H54 (cell line): ENCODE results near the gene TREML1.

ENCODE experiments used
- DNase-seq: peaks from one replicate; pipeline ENCODE4 v3.0.0; 2011; ENCODE audit warnings: low spot score, mixed read lengths; ENCODE audit not compliant: insufficient read length
- FAIRE-seq: peaks from 3 replicates; lab custom pipeline; 2011; peaks lifted over from hg19 to GRCh38; lab: Jason Lieb, UNC
- POLR2A ChIP-seq: IDR thresholded peaks from 2 replicates; pipeline ENCODE4 v1.6.1; 2011; ENCODE audit warnings: low read depth, mild to moderate bottlenecking, low read length

Gene TREML1

GRCh38 chr6:41187924-41188886 lies 34.1 kb upstream of the TREML1 start:
- FAIRE-seq, result no peak
- DNase-seq, result no peak
- no peak for TF ChIP-seq POLR2A

GRCh38 chr6:41186031-41186562 lies 31.9 kb upstream of the TREML1 start:
- DNase-seq, result no peak
- no peak for TF ChIP-seq POLR2A
- no peak for FAIRE-seq

DNA sequence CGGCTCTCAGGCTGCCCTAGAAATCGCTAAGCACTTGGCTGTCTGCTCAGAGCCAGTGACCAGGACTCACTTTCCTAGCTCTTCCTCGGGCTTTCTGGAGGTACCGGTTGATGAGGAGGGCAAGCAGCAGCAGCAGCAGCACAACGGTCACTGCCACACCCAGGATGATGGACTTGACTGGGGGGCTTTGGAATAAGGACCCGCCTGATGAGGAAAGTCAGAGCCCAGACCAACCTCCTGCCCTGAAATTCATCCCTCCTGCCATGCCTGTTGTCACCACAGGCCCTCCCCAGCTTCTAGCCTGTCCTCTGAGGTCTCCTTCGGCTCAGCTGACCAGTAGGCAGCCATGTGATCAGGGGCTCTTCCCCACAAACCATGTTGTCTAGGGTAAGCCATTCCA lies 30.6 kb upstream of the TREML1 start:
- no peak for FAIRE-seq
- no peak for DNase-seq
- no peak for TF ChIP-seq POLR2A

- DNase-seq (peak; percentile 36), FAIRE-seq (no peak)
- TF ChIP-seq POLR2A, result no peak
These were observed 28.2 kb upstream of the TREML1 start for GRCh38 chr6:41182069-41183034.

DNA sequence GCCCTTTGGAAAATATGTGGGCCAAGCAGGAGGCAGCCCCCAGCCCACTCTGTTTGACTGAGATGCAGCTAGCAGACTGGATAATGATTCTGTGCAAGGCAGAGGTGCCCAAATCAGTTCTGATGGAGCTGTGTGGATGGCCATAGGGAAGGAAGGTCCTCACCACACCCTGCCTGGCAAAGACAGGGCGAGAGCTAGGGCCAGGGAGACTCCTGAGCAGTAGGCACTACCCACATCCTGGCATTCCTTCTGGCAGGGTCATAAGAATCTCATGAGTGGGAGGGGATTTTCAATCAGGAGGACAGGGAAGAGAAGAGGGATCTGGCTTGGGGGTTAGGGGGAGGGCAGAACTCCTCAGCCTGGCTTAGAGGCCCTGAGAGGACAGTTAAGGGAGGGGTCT lies 27.4 kb upstream of the TREML1 start:
- DNase-seq (no peak), FAIRE-seq (no peak)
- no peak for TF ChIP-seq POLR2A

DNA sequence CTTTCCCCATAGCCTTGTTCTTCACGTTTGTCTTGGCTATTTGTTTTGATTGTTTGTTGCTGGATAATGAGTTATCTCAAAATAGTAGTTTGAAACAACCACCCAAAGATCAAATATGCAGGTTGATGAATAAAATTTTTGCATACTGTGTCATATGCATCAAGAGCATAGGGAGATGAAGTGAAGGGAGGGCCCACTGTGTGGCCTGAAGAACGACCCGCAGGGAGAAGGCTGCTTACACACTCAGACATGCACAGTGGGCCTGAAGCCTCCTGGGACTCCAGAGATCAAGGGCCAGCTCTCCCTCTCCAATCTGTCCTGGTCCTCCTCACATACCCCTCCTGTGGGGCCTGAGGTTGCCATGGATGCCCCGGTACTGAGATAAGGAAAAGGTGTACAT lies 25.0 kb upstream of the TREML1 start:
- FAIRE-seq, result no peak

GRCh38 chr6:41177695-41178094 lies 23.5 kb upstream of the TREML1 start:
- no peak for TF ChIP-seq POLR2A
- FAIRE-seq (no peak), DNase-seq (no peak)

More for the DNA sequence above, 25.0 kb upstream of the TREML1 start:
- DNase-seq, result no peak
- TF ChIP-seq POLR2A, result no peak

- FAIRE-seq (no peak), DNase-seq (no peak)
- TF ChIP-seq POLR2A, result no peak
These were observed 23.1 kb upstream of the TREML1 start for GRCh38 chr6:41177287-41177686.

GRCh38 chr6:41176189-41176588 lies 22.0 kb upstream of the TREML1 start:
- FAIRE-seq, result no peak
- TF ChIP-seq POLR2A, result no peak
- DNase-seq, result no peak

GRCh38 chr6:41175084-41175483 lies 20.9 kb upstream of the TREML1 start:
- no peak for TF ChIP-seq POLR2A
- FAIRE-seq, result no peak
- DNase-seq, result no peak

GRCh38 chr6:41174610-41175009 lies 20.5 kb upstream of the TREML1 start:
- no peak for DNase-seq
- TF ChIP-seq POLR2A, result no peak
- FAIRE-seq, result no peak

DNA sequence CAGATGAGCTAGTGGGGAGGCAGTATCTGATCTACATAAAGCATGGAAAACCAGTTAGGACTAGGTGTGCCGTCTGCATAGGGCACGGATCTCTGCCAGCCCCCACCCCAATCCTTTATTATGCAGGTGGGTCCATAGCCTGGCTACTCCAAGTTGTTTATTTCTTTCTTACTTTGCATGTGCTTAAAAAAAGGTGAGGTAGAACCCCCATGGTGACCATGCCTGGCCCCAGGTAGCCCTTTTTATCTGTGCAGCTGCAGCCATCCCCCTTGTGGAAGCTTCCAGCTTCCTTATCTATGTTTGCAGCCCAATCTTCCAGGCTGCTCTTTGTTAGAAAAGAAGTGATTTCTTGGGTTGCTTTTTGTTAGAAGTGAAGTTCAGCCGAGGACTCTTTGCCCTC lies 17.8 kb upstream of the TREML1 start:
- FAIRE-seq (no peak), DNase-seq (no peak)
- no peak for TF ChIP-seq POLR2A

- TF ChIP-seq POLR2A, result no peak
- FAIRE-seq, result no peak
These were observed 16.5 kb upstream of the TREML1 start for GRCh38 chr6:41170547-41171160.

More at GRCh38 chr6:41170547-41171160, 16.5 kb upstream of the TREML1 start:
- DNase-seq, result no peak
